NT2/D1 (cell line): Measurements from ENCODE around the gene POLR3K.

ENCODE experiments used
- YY1 ChIP-seq: IDR thresholded peaks from 2 replicates; pipeline ENCODE4 v1.6.1; 2011; ENCODE audit not compliant: insufficient read length, insufficient read depth
- ZNF274 ChIP-seq: IDR thresholded peaks from 2 replicates; pipeline ENCODE4 v1.6.1; 2011; ENCODE audit warnings: mild to moderate bottlenecking, low read depth, low read length

- TF ChIP-seq ZNF274, result no peak
- no peak for TF ChIP-seq YY1
Observed at GRCh38 chr16:60929-61878, 7.8 kb upstream of the POLR3K start.
